Lower leg skin (tissue), 4 donors: ENCODE data around the gene GIPR. TPM values are rescaled to one million over a fixed set of nuclear protein-coding genes. Genes with fewer than 3 reads are reported as not detected.

Experiments used
- DNase-seq, 2 donors: peaks; one replicate each; pipeline ENCODE4 v3.0.0-alpha.2; 2019; ENCODE audit warnings: low spot score in 2 of 2
- H3K4me3 ChIP-seq: fragments of 200-600 bp; sonication (generic); 2 replicates; pipeline ENCODE4 v1.5.1; 2017; ENCODE audit warnings: mild to moderate bottlenecking, low read depth; ENCODE audit not compliant: poor library complexity, severe bottlenecking
- POLR2A ChIP-seq, 2 donors: fragments of 450-650 bp; IDR thresholded peaks; one replicate each; pipeline ENCODE4 v1.6.1; 2016 to 2017; ENCODE audit warnings: antibody characterized with exemption in 2 of 2, mild to moderate bottlenecking in 1 of 2, moderate library complexity in 1 of 2
- WGBS, 2 donors: methylation state at CpG; one replicate each; pipeline ENCODE4 v1.1.5; 2018; 5-methylcytosine and 5-hydroxymethylcytosine counted together
- intact Hi-C: fragments of 100-400 bp; cut with DNase I; formaldehyde crosslinking; loops from one replicate; pipeline ENCODE4 v1.15.0; 2023; ENCODE audit warnings: low total_unique reads
- total RNA-seq, 4 donors: library from RNA; depleted of rRNA; stranded (reverse); fragments of >200 nt; gene quantifications; one replicate each; pipeline ENCODE4 v1.1.0, GENCODE V29; 2016
- TF ChIP-seq, protein P1 (sequence below), 3 donors: fragments of 450-650 bp; IDR thresholded peaks; one replicate each; pipeline ENCODE4 v1.5.1; 2016; ENCODE audit warnings: antibody characterized with exemption in 3 of 3, mild to moderate bottlenecking in 3 of 3, moderate library complexity in 2 of 3

The GIPR gene
- total RNA-seq, 4 donors from 2014 or later, result 1.4 to 3.9 (median 2.0) TPM

- intact Hi-C loops, result no loop called here
- no peak overlapping the region for H3K4me3 ChIP-seq
- no peak for TF ChIP-seq POLR2A (IDR thresholded peaks at IDR 0.05)
- TF ChIP-seq, protein P1, sequence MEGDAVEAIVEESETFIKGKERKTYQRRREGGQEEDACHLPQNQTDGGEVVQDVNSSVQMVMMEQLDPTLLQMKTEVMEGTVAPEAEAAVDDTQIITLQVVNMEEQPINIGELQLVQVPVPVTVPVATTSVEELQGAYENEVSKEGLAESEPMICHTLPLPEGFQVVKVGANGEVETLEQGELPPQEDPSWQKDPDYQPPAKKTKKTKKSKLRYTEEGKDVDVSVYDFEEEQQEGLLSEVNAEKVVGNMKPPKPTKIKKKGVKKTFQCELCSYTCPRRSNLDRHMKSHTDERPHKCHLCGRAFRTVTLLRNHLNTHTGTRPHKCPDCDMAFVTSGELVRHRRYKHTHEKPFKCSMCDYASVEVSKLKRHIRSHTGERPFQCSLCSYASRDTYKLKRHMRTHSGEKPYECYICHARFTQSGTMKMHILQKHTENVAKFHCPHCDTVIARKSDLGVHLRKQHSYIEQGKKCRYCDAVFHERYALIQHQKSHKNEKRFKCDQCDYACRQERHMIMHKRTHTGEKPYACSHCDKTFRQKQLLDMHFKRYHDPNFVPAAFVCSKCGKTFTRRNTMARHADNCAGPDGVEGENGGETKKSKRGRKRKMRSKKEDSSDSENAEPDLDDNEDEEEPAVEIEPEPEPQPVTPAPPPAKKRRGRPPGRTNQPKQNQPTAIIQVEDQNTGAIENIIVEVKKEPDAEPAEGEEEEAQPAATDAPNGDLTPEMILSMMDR (IDR thresholded peaks at IDR 0.05), result no peak
- 90 to 96% methylated on average over 12 of the region's 12 CpGs for WGBS, 2 donors
- no peak for DNase-seq
These were observed 37.8 kb downstream of the GIPR start for GRCh38 chr19:45705710-45706415.

GRCh38 chr19:45710356-45711130 lies 42.5 kb downstream of the GIPR start:
- DNase-seq, result no peak
- no peak overlapping the region for H3K4me3 ChIP-seq
- 73 to 74% methylated on average over 10 of the region's 10 CpGs for WGBS, 2 donors
- no peak for TF ChIP-seq POLR2A (IDR thresholded peaks at IDR 0.05)
- TF ChIP-seq, protein P1 (IDR thresholded peaks at IDR 0.05), result no peak
- intact Hi-C loops, result no loop called here

DNA sequence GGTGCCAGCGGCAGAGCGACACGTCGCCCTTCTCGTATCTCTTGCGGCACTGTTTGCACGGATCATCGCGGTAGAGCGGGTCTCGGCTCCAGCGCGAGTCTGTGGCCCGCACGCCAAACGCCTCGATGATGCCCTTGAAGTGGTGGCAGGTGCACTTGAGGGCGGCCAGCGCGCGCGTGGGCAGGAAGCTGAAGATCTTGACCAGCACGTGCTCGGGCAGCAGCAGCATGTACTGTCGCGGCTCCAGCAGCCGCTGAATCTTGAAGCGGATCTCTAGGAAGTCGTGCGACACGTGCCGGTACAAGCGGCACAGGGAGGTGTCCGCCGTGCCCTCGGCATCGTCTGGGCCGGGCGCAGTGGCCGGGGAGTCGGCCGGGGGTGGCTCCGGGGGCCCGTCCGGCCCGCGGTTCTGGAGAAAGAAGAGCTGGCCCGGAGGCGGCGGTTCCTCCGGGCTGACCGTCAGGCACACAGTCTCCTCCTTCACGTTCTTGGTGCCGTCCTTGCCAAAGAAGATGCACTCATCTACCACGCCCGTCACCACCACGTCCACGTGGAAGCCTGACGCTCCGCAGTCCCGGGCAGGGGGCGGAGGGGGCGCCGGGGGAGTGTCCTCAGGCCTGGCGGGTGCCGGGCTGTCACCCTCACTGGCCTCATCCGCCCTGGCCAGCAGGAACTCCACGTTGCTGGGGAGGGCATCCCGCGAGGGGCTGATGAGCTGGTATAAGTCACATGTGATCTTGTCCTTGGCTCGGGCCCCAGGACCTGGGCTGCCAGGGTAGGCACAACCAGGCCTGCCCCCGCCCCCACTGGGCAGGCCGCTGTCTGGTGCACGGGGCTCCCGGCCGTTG lies 44.1 kb downstream of the GIPR start:
- DNase-seq, result no peak
- TF ChIP-seq POLR2A (IDR thresholded peaks at IDR 0.05), result no peak
- TF ChIP-seq, protein P1 (IDR thresholded peaks at IDR 0.05), result no peak
- 89 to 91% methylated on average over 57 to 71 of the region's 76 CpGs for WGBS, 2 donors
- H3K4me3 ChIP-seq, result no peak overlapping the region
- intact Hi-C loops, result no loop called here

DNA sequence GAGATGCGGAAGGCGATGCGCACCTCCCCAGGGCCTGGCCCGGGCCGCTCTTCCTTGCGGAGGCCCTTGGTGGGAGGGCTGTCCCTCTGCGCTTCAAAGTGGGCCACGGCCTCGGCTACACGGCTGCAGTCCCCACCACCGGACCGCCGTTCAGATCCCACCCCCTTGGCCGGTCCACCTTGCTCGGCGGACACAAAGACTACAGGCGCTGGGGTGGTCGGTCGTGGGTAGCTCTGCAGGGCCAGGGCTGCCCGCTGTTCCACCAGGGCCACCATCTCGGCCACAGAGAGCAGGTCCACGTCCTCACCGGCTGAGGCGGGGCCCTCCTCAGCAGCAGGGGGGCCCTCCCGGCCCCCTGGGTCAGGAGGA lies 44.7 kb downstream of the GIPR start:
- intact Hi-C loops, result no loop called here
- 99 to 100% methylated on average over 1 to 11 of the region's 25 CpGs for WGBS, 2 donors
- H3K4me3 ChIP-seq, result no peak overlapping the region

DNA sequence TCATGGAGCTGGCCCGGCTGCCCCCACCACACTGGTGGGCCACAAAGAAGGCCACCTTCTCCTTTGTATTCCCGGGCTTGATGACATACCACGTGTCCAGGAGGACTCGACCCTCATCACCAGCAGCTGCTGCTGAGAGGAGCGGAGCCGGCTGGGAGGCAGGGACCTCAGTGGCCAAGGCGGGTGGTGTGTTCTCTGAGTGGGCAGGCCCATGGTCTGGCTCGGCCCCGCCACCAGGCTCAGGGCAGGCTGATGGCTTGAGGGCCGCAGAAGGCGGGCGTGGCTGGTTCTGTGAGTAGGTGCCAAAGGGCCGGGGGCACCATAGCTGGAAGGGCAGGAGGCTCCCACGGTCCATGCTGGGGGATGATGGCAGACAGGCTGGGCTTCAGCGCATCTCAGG lies 45.1 kb downstream of the GIPR start:
- TF ChIP-seq, protein P1 (IDR thresholded peaks at IDR 0.05), result no peak
- no peak for TF ChIP-seq POLR2A (IDR thresholded peaks at IDR 0.05)

More for the DNA sequence above, 44.7 kb downstream of the GIPR start:
- DNase-seq, result no peak
- no peak for TF ChIP-seq POLR2A (IDR thresholded peaks at IDR 0.05)
- TF ChIP-seq, protein P1 (IDR thresholded peaks at IDR 0.05), result no peak

More for the DNA sequence above, 45.1 kb downstream of the GIPR start:
- no peak overlapping the region for H3K4me3 ChIP-seq
- intact Hi-C loops, result no loop called here
- no peak for DNase-seq
- 91% methylated on average over 13 to 15 of the region's 15 CpGs for WGBS, 2 donors
